Upper lobe of right lung (tissue), 1 donor: ENCODE measurements around the gene PSRC1. TPM values are rescaled to one million over a fixed set of nuclear protein-coding genes. Genes with fewer than 3 reads are reported as not detected.

ENCODE experiments used
- ATAC-seq: fragments of 200-7000 bp; cut with Tn5 transposase; one replicate; pipeline ENCODE4 v1.9.1; 2020; ENCODE audit warnings: mild to moderate bottlenecking, moderate library complexity
- DNase-seq: peaks from one replicate; pipeline ENCODE4 v3.0.0-alpha.2; 2020
- H3K27ac ChIP-seq: fragments of 200-600 bp; one replicate; pipeline ENCODE4 v1.8.0; 2022
- H3K27me3 ChIP-seq: fragments of 200-600 bp; one replicate; pipeline ENCODE4 v1.8.0; 2022; ENCODE audit warnings: mild to moderate bottlenecking
- H3K36me3 ChIP-seq: fragments of 200-600 bp; one replicate; pipeline ENCODE4 v1.8.0; 2022
- H3K4me1 ChIP-seq: fragments of 200-600 bp; one replicate; pipeline ENCODE4 v1.8.0; 2022
- H3K4me3 ChIP-seq: fragments of 200-600 bp; one replicate; pipeline ENCODE4 v1.8.0; 2022; ENCODE audit warnings: mild to moderate bottlenecking
- H3K9me3 ChIP-seq: fragments of 200-600 bp; one replicate; pipeline ENCODE4 v1.8.0; 2022
- intact Hi-C: fragments of 100-400 bp; cut with DNase I; formaldehyde crosslinking; loops from one replicate; pipeline ENCODE4 v1.11.0; 2022
- total RNA-seq: library from RNA; stranded (reverse); fragmentation: NEBNext Ultra II Directional; extraction: Animal tissue kit (Norgen Biotek cat#: 25700); gene quantifications from one replicate; pipeline ENCODE4 v1.2.1, GENCODE V29; 2021
- TF ChIP-seq, protein P1 (sequence below): fragments of 200-600 bp; IDR thresholded peaks from one replicate; pipeline ENCODE4 v1.8.0; 2022; ENCODE audit warnings: antibody characterized with exemption
- donor health status: DM: no; HTN: yes; CAD: no; lungs with severe emphysema.

The PSRC1 gene
- total RNA-seq, 1 donor from 2014 or later, result 2.9 TPM

DNA sequence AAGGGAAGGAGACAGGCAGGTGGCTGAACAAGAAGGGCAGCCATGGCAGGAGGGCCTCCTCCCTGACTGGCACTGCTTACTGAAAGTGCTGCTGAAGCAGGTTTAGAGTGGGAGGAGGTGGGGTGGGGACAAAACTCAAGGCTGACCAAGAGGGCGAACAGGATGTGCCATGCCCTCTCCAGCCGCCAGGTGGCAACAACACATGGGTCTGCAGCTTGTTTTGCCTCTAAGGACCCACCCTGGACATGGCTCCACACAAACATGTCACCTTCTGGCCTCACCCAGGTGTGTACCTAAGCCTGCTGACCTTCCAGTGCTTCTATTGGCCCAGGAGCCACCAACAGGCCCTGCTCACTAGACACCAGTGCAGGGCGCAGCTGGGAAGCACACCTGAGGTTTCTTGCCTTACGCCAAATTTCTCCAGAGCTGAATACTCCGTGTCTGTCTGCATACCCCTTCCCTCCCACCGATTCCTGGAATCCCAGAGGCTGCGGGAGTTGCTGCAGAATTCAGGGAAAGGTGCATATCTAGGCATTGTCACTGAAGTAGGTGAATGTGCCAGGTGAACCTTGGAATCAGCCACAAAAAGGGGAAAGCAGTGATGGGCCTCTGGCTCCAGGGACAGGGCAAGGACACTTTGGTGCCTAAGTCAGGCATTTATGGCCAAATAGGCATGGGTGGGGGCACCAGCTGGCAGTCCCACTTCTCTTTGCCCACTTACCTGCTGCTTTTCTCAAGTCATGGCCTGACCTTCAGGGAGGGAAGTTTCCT, 5.3 kb downstream of the PSRC1 start:
- ATAC-seq (peak; percentile 87), DNase-seq (peak; percentile 93)
- Histone ChIP-seq H3K4me3 (no peak overlapping the region), H3K27me3 (no peaks in the 10 kb centered on the region), H3K4me1 (peaks cover 30% of the 10 kb centered on the region), H3K27ac (peak overlapping the region; percentile 49), H3K36me3 (no peaks in the 10 kb centered on the region), H3K9me3 (no peaks in the 10 kb centered on the region)
- TF ChIP-seq, protein P1, sequence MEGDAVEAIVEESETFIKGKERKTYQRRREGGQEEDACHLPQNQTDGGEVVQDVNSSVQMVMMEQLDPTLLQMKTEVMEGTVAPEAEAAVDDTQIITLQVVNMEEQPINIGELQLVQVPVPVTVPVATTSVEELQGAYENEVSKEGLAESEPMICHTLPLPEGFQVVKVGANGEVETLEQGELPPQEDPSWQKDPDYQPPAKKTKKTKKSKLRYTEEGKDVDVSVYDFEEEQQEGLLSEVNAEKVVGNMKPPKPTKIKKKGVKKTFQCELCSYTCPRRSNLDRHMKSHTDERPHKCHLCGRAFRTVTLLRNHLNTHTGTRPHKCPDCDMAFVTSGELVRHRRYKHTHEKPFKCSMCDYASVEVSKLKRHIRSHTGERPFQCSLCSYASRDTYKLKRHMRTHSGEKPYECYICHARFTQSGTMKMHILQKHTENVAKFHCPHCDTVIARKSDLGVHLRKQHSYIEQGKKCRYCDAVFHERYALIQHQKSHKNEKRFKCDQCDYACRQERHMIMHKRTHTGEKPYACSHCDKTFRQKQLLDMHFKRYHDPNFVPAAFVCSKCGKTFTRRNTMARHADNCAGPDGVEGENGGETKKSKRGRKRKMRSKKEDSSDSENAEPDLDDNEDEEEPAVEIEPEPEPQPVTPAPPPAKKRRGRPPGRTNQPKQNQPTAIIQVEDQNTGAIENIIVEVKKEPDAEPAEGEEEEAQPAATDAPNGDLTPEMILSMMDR, result peak; percentile 94
- intact Hi-C loops, result no loop called here

DNA sequence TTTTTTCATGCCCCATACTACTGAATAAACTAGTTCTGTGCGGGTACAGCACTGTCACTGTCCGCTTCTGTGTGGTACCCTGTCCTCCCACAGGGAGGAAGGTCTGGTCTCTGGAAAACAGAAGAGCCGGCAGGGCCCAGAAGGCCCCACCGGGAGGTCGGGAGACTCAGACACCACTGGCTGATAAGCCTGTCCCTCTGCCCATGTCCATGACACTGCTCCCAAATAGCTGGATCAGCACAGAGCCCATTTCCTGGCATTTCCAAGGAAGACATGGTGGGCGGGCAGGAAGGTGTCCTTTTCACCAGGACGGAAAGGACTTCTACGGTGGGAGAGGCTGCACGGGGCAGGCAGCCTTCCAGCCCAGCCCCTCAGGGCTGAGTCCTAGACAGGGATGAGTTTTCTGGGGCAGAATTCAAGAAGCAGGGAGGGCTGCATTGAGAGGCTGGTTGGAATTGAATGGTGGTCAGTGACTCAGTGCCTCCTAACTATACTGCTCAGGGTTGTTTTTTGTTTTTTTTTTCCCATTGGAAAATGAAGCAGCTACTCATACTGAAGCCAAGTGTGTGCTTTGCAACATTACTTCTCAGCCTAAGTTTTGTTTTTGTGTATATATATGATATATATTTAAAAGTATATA, 7.1 kb downstream of the PSRC1 start:
- DNase-seq, result no peak
- TF ChIP-seq, protein P1, result no peak
- no peak overlapping the region for H3K27ac ChIP-seq
- intact Hi-C loops, result no loop called here
- H3K36me3 ChIP-seq, result no peaks in the 10 kb centered on the region
- no peak for ATAC-seq
- no peaks in the 10 kb centered on the region for H3K9me3 ChIP-seq
- H3K4me1 ChIP-seq, result peaks cover 17% of the 10 kb centered on the region
- H3K4me3 ChIP-seq, result peak overlapping the region; percentile 29
- H3K27me3 ChIP-seq, result no peaks in the 10 kb centered on the region

DNA sequence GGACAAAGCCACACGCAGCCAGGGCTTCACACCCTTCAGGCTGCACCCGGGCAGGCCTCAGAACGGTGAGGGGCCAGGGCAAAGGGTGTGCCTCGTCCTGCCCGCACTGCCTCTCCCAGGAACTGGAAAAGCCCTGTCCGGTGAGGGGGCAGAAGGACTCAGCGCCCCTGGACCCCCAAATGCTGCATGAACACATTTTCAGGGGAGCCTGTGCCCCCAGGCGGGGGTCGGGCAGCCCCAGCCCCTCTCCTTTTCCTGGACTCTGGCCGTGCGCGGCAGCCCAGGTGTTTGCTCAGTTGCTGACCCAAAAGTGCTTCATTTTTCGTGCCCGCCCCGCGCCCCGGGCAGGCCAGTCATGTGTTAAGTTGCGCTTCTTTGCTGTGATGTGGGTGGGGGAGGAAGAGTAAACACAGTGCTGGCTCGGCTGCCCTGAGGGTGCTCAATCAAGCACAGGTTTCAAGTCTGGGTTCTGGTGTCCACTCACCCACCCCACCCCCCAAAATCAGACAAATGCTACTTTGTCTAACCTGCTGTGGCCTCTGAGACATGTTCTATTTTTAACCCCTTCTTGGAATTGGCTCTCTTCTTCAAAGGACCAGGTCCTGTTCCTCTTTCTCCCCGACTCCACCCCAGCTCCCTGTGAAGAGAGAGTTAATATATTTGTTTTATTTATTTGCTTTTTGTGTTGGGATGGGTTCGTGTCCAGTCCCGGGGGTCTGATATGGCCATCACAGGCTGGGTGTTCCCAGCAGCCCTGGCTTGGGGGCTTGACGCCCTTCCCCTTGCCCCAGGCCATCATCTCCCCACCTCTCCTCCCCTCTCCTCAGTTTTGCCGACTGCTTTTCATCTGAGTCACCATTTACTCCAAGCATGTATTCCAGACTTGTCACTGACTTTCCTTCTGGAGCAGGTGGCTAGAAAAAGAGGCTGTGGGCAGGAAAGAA, 8.1 kb downstream of the PSRC1 start:
- peak; percentile 77 for ATAC-seq
- intact Hi-C loops, result no loop called here
- H3K27ac ChIP-seq, result peak overlapping the region; percentile 72
- H3K36me3 ChIP-seq, result no peaks in the 10 kb centered on the region
- H3K9me3 ChIP-seq, result no peaks in the 10 kb centered on the region
- TF ChIP-seq, protein P1, result no peak
- no peaks in the 10 kb centered on the region for H3K27me3 ChIP-seq
- peak overlapping the region; percentile 25 for H3K4me3 ChIP-seq
- peaks cover 17% of the 10 kb centered on the region for H3K4me1 ChIP-seq
- DNase-seq, result peak; percentile 89

DNA sequence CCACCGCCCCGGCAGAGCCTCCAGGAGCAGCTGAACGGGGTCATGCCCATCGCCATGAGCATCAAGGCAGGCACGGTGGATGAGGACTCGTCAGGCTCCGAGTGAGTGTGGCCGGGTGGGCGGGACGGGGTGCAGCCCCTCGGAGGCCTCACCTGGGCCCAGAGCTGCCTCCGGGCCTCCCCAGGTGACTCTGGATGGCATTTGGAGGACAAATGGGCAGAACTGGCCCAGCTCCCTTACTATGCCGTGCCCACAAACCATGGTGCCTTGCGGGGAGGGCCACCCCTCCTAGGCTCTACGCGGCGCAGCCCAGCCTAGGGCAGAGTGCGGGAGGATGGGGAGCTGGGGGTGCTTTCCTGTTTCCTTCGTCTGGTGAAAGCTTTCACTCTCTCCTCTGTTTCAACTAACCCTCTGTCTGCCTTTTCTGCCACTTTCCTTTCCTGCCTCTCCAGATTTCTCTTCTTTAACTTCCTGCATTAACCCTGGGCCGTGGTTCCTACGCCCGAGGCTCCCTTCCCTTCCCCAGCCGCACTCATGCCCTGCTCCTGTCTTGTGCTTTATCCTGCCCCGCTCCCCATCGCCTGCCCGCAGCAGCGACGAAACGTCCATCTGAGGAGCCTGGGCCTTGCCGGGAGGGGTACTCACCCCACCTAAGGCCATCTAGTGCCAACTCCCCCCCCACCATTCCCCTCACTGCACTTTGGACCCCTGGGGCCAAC, 9.2 kb downstream of the PSRC1 start:
- ATAC-seq (peak; percentile 57), DNase-seq (no peak)
- Histone ChIP-seq H3K4me1 (peaks cover 17% of the 10 kb centered on the region), H3K27me3 (no peaks in the 10 kb centered on the region), H3K36me3 (no peaks in the 10 kb centered on the region), H3K27ac (peak overlapping the region; percentile 72), H3K9me3 (no peaks in the 10 kb centered on the region), H3K4me3 (peak overlapping the region; percentile 25)
- intact Hi-C loops, result no loop called here
- TF ChIP-seq, protein P1, result no peak
